HepG2 (cell line): ENCODE measurements around the gene NPR3.

Experiments
- ELK4 ChIP-seq: sonication (generic); formaldehyde crosslinking; IDR thresholded peaks from 2 replicates; pipeline ENCODE4 v1.9.0; 2021; ENCODE audit warnings: missing genetic modification reagents, borderline replicate concordance
- ETS1 ChIP-seq: sonication (generic); formaldehyde crosslinking; IDR thresholded peaks from 2 replicates; pipeline ENCODE4 v1.4.0; 2020; ENCODE audit warnings: missing genetic modification reagents
- RNF2 ChIP-seq: fragments of 450-650 bp; conservative IDR thresholded peaks from 2 replicates; pipeline ENCODE4 v1.6.1; 2016; ENCODE audit warnings: low read depth
- TBP ChIP-seq: sonication (generic); formaldehyde crosslinking; IDR thresholded peaks from 2 replicates; pipeline ENCODE4 v1.5.0; 2020; ENCODE audit warnings: missing genetic modification reagents
- ZBTB21 ChIP-seq: sonication (generic); formaldehyde crosslinking; IDR thresholded peaks from 2 replicates; pipeline ENCODE4 v1.4.0; 2020; ENCODE audit warnings: missing genetic modification reagents
- ZFP41 ChIP-seq: sonication (generic); formaldehyde crosslinking; IDR thresholded peaks from 2 replicates; pipeline ENCODE4 v1.4.0; 2020; ENCODE audit warnings: mild to moderate bottlenecking, missing genetic modification reagents, borderline replicate concordance
- ZFP91 ChIP-seq: sonication (generic); formaldehyde crosslinking; IDR thresholded peaks from 2 replicates; pipeline ENCODE4 v1.9.0; 2022; ENCODE audit warnings: missing genetic modification reagents, mild to moderate bottlenecking, borderline replicate concordance

GRCh38 chr5:32752411-32752810 lies 41.3 kb downstream of the NPR3 start:
- TF ChIP-seq ELK4 (CRISPR knock-in tag) (no peak), ZFP41 (CRISPR knock-in tag) (no peak), ETS1 (no peak), TBP (CRISPR knock-in tag) (no peak), ZFP91 (CRISPR knock-in tag) (no peak), ZBTB21 (CRISPR knock-in tag) (no peak), RNF2 (no peak)
